MCF 10A (cell line): ENCODE measurements around the gene SUN3. TPM values are rescaled to one million over a fixed set of nuclear protein-coding genes. Genes with fewer than 3 reads are reported as not detected.

ENCODE experiments used
- BruUV-seq: library from RNA; stranded (reverse); fragments of 400-500 nt; replicated peaks from 2 replicates; lab custom pipeline; 2021; lab: Mats Ljungman, UMichigan
- CTCF ChIA-PET: fragments of 300-600 bp; sonication (Branson Sonifier 250); formaldehyde crosslinking; extraction: SDS; loops from one replicate; lab custom pipeline; 2021; ENCODE audit warnings: antibody characterized with exemption, inconsistent platforms; lab: Yijun Ruan, JAX
- POLR2A ChIA-PET: fragments of 300-600, 350-650 bp; sonication (Branson Sonifier 250); formaldehyde crosslinking; extraction: SDS; loops from one replicate; lab custom pipeline; 2020; ENCODE audit warnings: antibody characterized with exemption, inconsistent platforms; lab: Yijun Ruan, JAX
- DNase-seq: peaks from one replicate; pipeline ENCODE4 v3.0.0-alpha.2; 2018; ENCODE audit not compliant: unreplicated experiment
- H3K27ac Mint-ChIP-seq: one replicate; pipeline ENCODE4 v1.8.0; 2022; ENCODE audit warnings: mild to moderate bottlenecking, low read depth, mixed read lengths; ENCODE audit not compliant: unreplicated experiment
- H3K27me3 Mint-ChIP-seq: one replicate; pipeline ENCODE4 v1.8.0; 2022; ENCODE audit warnings: mixed read lengths; ENCODE audit not compliant: insufficient read depth, unreplicated experiment
- H3K36me3 Mint-ChIP-seq: one replicate; pipeline ENCODE4 v1.8.0; 2022; ENCODE audit warnings: mild to moderate bottlenecking, moderate library complexity, mixed read lengths; ENCODE audit not compliant: insufficient read depth, unreplicated experiment
- H3K4me1 Mint-ChIP-seq: one replicate; pipeline ENCODE4 v1.8.0; 2022; ENCODE audit warnings: mixed read lengths; ENCODE audit not compliant: insufficient read depth, unreplicated experiment
- H3K4me3 Mint-ChIP-seq: one replicate; pipeline ENCODE4 v1.8.0; 2022; ENCODE audit warnings: mild to moderate bottlenecking, moderate library complexity, mixed read lengths; ENCODE audit not compliant: unreplicated experiment
- H3K9me3 Mint-ChIP-seq: one replicate; pipeline ENCODE4 v1.8.0; 2022; ENCODE audit warnings: mixed read lengths; ENCODE audit not compliant: unreplicated experiment
- CTCF ChIP-seq: fragments of 200-600 bp; IDR thresholded peaks from one replicate; pipeline ENCODE4 v1.8.0; 2022; ENCODE audit warnings: antibody characterized with exemption, mild to moderate bottlenecking; ENCODE audit not compliant: unreplicated experiment
- intact Hi-C: fragments of 100-400 bp; cut with micrococcal nuclease; formaldehyde crosslinking; loops from 2 replicates; pipeline ENCODE4 v1.14.1; 2022
- total RNA-seq: library from RNA; stranded (reverse); gene quantifications from 2 replicates; pipeline ENCODE4 v1.2.3, GENCODE V29; 2022

The SUN3 gene
- total RNA-seq, 1 experiment from 2014 or later: not detected

- H3K4me3 Mint-ChIP-seq: no peak overlapping the region
- H3K36me3 Mint-ChIP-seq: no peaks in the 10 kb centered on the region
- H3K4me1 Mint-ChIP-seq: peaks cover 5% of the 10 kb centered on the region
- POLR2A ChIA-PET: interaction anchor here (0.7 kb wide), 1 partner anchor 350 kb away, joined by 3 read pairs; no protein-coding TSS in a partner anchor
- CTCF ChIA-PET: interaction anchor here (0.6 to 12.6 kb wide), 3 partner anchors 160 to 210 kb away, joined by 3 to 314 read pairs (median 149); no protein-coding TSS in a partner anchor
- BruUV-seq: no TSS peak
- no peaks in the 10 kb centered on the region for H3K9me3 Mint-ChIP-seq
- intact Hi-C loops: loop anchor here (10.0 kb wide), 3 partner anchors 348 to 1908 kb away; no protein-coding TSS in a partner anchor
- no peak overlapping the region for H3K27ac Mint-ChIP-seq
- no peaks in the 10 kb centered on the region for H3K27me3 Mint-ChIP-seq
- no peak for TF ChIP-seq CTCF
- no peak for DNase-seq
Measured at GRCh38 chr7:47946581-47947354, 82.1 kb downstream of the SUN3 start.

- Mint-ChIP-seq H3K4me3 (no peak overlapping the region), H3K27me3 (no peaks in the 10 kb centered on the region), H3K27ac (no peak overlapping the region), H3K4me1 (peaks cover 11% of the 10 kb centered on the region), H3K9me3 (no peaks in the 10 kb centered on the region), H3K36me3 (no peaks in the 10 kb centered on the region)
- ChIA-PET CTCF (interaction anchor here (0.6 to 12.6 kb wide), 54 partner anchors 8 to 679 kb away, joined by 3 to 314 read pairs (median 5); partner anchors contain the start of gene UPP1), POLR2A (interaction anchor here (1.0 to 2.1 kb wide), 3 partner anchors 25 to 211 kb away, joined by 3 to 18 read pairs (median 3); no protein-coding TSS in a partner anchor)
- DNase-seq: peak; percentile 77
- intact Hi-C loops: loop anchor here (1.0 to 10.0 kb wide), 5 partner anchors 165 to 1909 kb away; no protein-coding TSS in a partner anchor
- BruUV-seq: no TSS peak
- peak; percentile 71 for TF ChIP-seq CTCF
Measured at GRCh38 chr7:47945261-47946015, 83.5 kb downstream of the SUN3 start.

GRCh38 chr7:47944536-47945260 is 84.2 kb downstream of the SUN3 start:
- Mint-ChIP-seq H3K4me1 (peaks cover 11% of the 10 kb centered on the region), H3K27ac (no peak overlapping the region), H3K27me3 (no peaks in the 10 kb centered on the region), H3K36me3 (no peaks in the 10 kb centered on the region), H3K9me3 (no peaks in the 10 kb centered on the region), H3K4me3 (no peak overlapping the region)
- intact Hi-C loops: loop anchor here (1.0 to 10.0 kb wide), 5 partner anchors 166 to 1910 kb away; no protein-coding TSS in a partner anchor
- CTCF ChIA-PET: interaction anchor here (0.6 to 12.6 kb wide), 49 partner anchors 8 to 680 kb away, joined by 3 to 314 read pairs (median 5); partner anchors contain the start of gene UPP1
- no peak for DNase-seq
- TF ChIP-seq CTCF: no peak
- no TSS peak for BruUV-seq
- POLR2A ChIA-PET: interaction anchor here (1.0 to 2.1 kb wide), 4 partner anchors 26 to 212 kb away, joined by 3 to 18 read pairs (median 3); no protein-coding TSS in a partner anchor
